GM18526 (cell line): ENCODE results near the gene PINK1.

Experiments used
- POLR2A ChIP-seq: IDR thresholded peaks from 3 replicates; pipeline ENCODE4 v1.6.1; 2011; ENCODE audit not compliant: insufficient read length; ENCODE audit errors: extremely low read depth

The PINK1 gene

GRCh38 chr1:20682571-20683236 is 49.4 kb downstream of the PINK1 start:
- TF ChIP-seq POLR2A: no peak

GRCh38 chr1:20683614-20684013 is 50.4 kb downstream of the PINK1 start:
- TF ChIP-seq POLR2A: no peak

- no peak for TF ChIP-seq POLR2A
Measured at GRCh38 chr1:20684050-20684620, 50.9 kb downstream of the PINK1 start.

GRCh38 chr1:20684651-20685050 is 51.4 kb downstream of the PINK1 start:
- no peak for TF ChIP-seq POLR2A

GRCh38 chr1:20685099-20685662 is 51.9 kb downstream of the PINK1 start:
- TF ChIP-seq POLR2A: no peak

GRCh38 chr1:20685741-20686140 is 52.5 kb downstream of the PINK1 start:
- TF ChIP-seq POLR2A: no peak

- no peak for TF ChIP-seq POLR2A
Measured at GRCh38 chr1:20686883-20687725, 53.8 kb downstream of the PINK1 start.

GRCh38 chr1:20689645-20690056 is 56.4 kb downstream of the PINK1 start:
- TF ChIP-seq POLR2A: no peak

GRCh38 chr1:20691872-20692271 is 58.6 kb downstream of the PINK1 start:
- no peak for TF ChIP-seq POLR2A

GRCh38 chr1:20693623-20694022 is 60.4 kb downstream of the PINK1 start:
- no peak for TF ChIP-seq POLR2A

- TF ChIP-seq POLR2A: no peak
Measured at GRCh38 chr1:20695515-20695914, 62.3 kb downstream of the PINK1 start.

GRCh38 chr1:20696397-20697333 is 63.4 kb downstream of the PINK1 start:
- TF ChIP-seq POLR2A: no peak

GRCh38 chr1:20697563-20697962 is 64.3 kb downstream of the PINK1 start:
- TF ChIP-seq POLR2A: no peak

- no peak for TF ChIP-seq POLR2A
Measured at GRCh38 chr1:20698195-20698910, 65.1 kb downstream of the PINK1 start.
